Skeletal muscle satellite cell (primary cell): ENCODE measurements around the gene CD151. TPM values are rescaled to one million over a fixed set of nuclear protein-coding genes. Genes with fewer than 3 reads are reported as not detected.

Experiments used
- H3K27me3 ChIP-seq: 2 replicates; pipeline ENCODE4 v1.7.0; 2013; ENCODE audit warnings: low read length; ENCODE audit not compliant: control insufficient read depth, insufficient read depth
- H3K36me3 ChIP-seq: 2 replicates; pipeline ENCODE4 v1.7.0; 2013; ENCODE audit warnings: mild to moderate bottlenecking, control low read depth, low read length; ENCODE audit not compliant: insufficient read depth
- H3K4me1 ChIP-seq: 2 replicates; pipeline ENCODE4 v1.7.0; 2013; ENCODE audit warnings: low read length; ENCODE audit not compliant: control insufficient read depth, insufficient read depth
- H3K4me2 ChIP-seq: 2 replicates; pipeline ENCODE4 v1.7.0; 2013; ENCODE audit warnings: mild to moderate bottlenecking, low read length
- H3K4me3 ChIP-seq: 2 replicates; pipeline ENCODE4 v1.7.0; 2013; ENCODE audit warnings: low read length
- H3K9ac ChIP-seq: 2 replicates; pipeline ENCODE4 v1.7.0; 2013; ENCODE audit warnings: mild to moderate bottlenecking, low read depth, low read length, moderate library complexity
- H3K9me3 ChIP-seq: replicated peaks from 2 replicates; pipeline ENCODE4 v1.7.0; 2013; ENCODE audit warnings: mild to moderate bottlenecking, control low read depth, low read length
- small RNA-seq: library from RNA; depleted of rRNA; stranded (forward); fragments of <200 nt; gene quantifications from one replicate; pipeline ENCODE3, GENCODE V24; 2012

The CD151 gene

GRCh38 chr11:882596-882995 lies 49.8 kb downstream of the CD151 start:
- H3K9ac ChIP-seq: no peak overlapping the region
- no peaks in the 10 kb centered on the region for H3K9me3 ChIP-seq
- no peaks in the 10 kb centered on the region for H3K27me3 ChIP-seq
- peaks cover 11% of the 10 kb centered on the region for H3K36me3 ChIP-seq
- H3K4me1 ChIP-seq: no peaks in the 10 kb centered on the region
- H3K4me3 ChIP-seq: no peak overlapping the region
- H3K4me2 ChIP-seq: no peak overlapping the region

GRCh38 chr11:883527-883926 lies 50.8 kb downstream of the CD151 start:
- Histone ChIP-seq H3K9ac (no peak overlapping the region), H3K36me3 (peaks cover 15% of the 10 kb centered on the region), H3K4me3 (no peak overlapping the region), H3K4me1 (no peaks in the 10 kb centered on the region), H3K9me3 (no peaks in the 10 kb centered on the region), H3K27me3 (no peaks in the 10 kb centered on the region), H3K4me2 (no peak overlapping the region)

- H3K4me3 ChIP-seq: no peak overlapping the region
- peaks cover 15% of the 10 kb centered on the region for H3K36me3 ChIP-seq
- no peak overlapping the region for H3K4me2 ChIP-seq
- H3K4me1 ChIP-seq: no peaks in the 10 kb centered on the region
- H3K9ac ChIP-seq: no peak overlapping the region
- H3K27me3 ChIP-seq: no peaks in the 10 kb centered on the region
- H3K9me3 ChIP-seq: no peaks in the 10 kb centered on the region
Observed at GRCh38 chr11:884578-885070, 51.9 kb downstream of the CD151 start.

- H3K36me3 ChIP-seq: peaks cover 15% of the 10 kb centered on the region
Observed at GRCh38 chr11:886568-886967, 53.8 kb downstream of the CD151 start.

GRCh38 chr11:887589-887988 lies 54.8 kb downstream of the CD151 start:
- Histone ChIP-seq H3K27me3 (no peaks in the 10 kb centered on the region), H3K4me1 (no peaks in the 10 kb centered on the region), H3K36me3 (peaks cover 15% of the 10 kb centered on the region), H3K9ac (no peak overlapping the region), H3K4me3 (no peak overlapping the region), H3K9me3 (no peaks in the 10 kb centered on the region), H3K4me2 (no peak overlapping the region)

More at GRCh38 chr11:886568-886967, 53.8 kb downstream of the CD151 start:
- Histone ChIP-seq H3K27me3 (no peaks in the 10 kb centered on the region), H3K9ac (no peak overlapping the region), H3K4me1 (no peaks in the 10 kb centered on the region), H3K4me2 (no peak overlapping the region), H3K9me3 (no peaks in the 10 kb centered on the region), H3K4me3 (no peak overlapping the region)

Small RNA genes lying within 50 kb of the gene (small RNA-seq; reads per million reads assigned to genes)
- gene SNORA52: not detected
